GM23338 (cell line): ENCODE data around the gene DIRAS2. TPM values are rescaled to one million over a fixed set of nuclear protein-coding genes. Genes with fewer than 3 reads are reported as not detected.

Experiments used
- ATAC-seq: fragments of 200-7000 bp; cut with Tn5 transposase; 3 replicates; pipeline ENCODE4 v1.9.1; 2020
- DNase-seq: peaks from one replicate; pipeline ENCODE4 v3.0.0-alpha.2; 2015; ENCODE audit warnings: low spot score
- H2AFZ ChIP-seq: fragments of 200-600 bp; sonication (generic); 2 replicates; pipeline ENCODE4 v1.8.0; 2016; ENCODE audit warnings: antibody characterized with exemption, mild to moderate bottlenecking, moderate library complexity
- H3F3A ChIP-seq: fragments of 200-600 bp; sonication (generic); replicated peaks from 2 replicates; pipeline ENCODE4 v1.8.0; 2017; ENCODE audit warnings: antibody characterized with exemption, mixed run types, low read depth
- H3K27ac ChIP-seq: fragments of 200-600 bp; sonication (generic); 2 replicates; pipeline ENCODE4 v1.6.1; 2016; ENCODE audit warnings: low read depth
- H3K27me3 ChIP-seq: fragments of 200-600 bp; sonication (generic); 2 replicates; pipeline ENCODE4 v1.8.0; 2016; ENCODE audit warnings: mild to moderate bottlenecking, mixed run types, moderate library complexity; ENCODE audit not compliant: insufficient read depth
- H3K36me3 ChIP-seq: fragments of 200-600 bp; sonication (generic); 2 replicates; pipeline ENCODE4 v1.8.0; 2016; ENCODE audit warnings: mild to moderate bottlenecking; ENCODE audit not compliant: insufficient read depth
- H3K4me1 ChIP-seq: fragments of 200-600 bp; sonication (generic); 2 replicates; pipeline ENCODE4 v1.8.0; 2016; ENCODE audit warnings: mild to moderate bottlenecking, moderate library complexity; ENCODE audit not compliant: insufficient read depth
- H3K4me2 ChIP-seq: fragments of 200-600 bp; sonication (generic); 2 replicates; pipeline ENCODE4 v1.7.1; 2017; ENCODE audit warnings: mixed run types
- H3K4me3 ChIP-seq: fragments of 200-600 bp; sonication (generic); 2 replicates; pipeline ENCODE4 v1.6.1; 2016; ENCODE audit warnings: mixed run types
- H3K79me2 ChIP-seq: fragments of 200-600 bp; sonication (generic); replicated peaks from 2 replicates; pipeline ENCODE4 v1.8.0; 2017; ENCODE audit warnings: mild to moderate bottlenecking; ENCODE audit not compliant: insufficient read depth
- H3K9me2 ChIP-seq: fragments of 200-600 bp; sonication (generic); 2 replicates; pipeline ENCODE4 v1.8.0; 2017; ENCODE audit not compliant: insufficient read depth
- H4K20me1 ChIP-seq: fragments of 200-600 bp; sonication (generic); replicated peaks from 2 replicates; pipeline ENCODE4 v1.8.0; 2017; ENCODE audit warnings: mild to moderate bottlenecking; ENCODE audit not compliant: insufficient read depth
- H3K27ac Mint-ChIP-seq: 2 replicates; pipeline ENCODE4 v1.8.0; 2020; ENCODE audit warnings: inconsistent platforms, mild to moderate bottlenecking, moderate library complexity, mixed read lengths
- H3K27me3 Mint-ChIP-seq: 3 replicates; pipeline ENCODE4 v1.8.0; 2022; ENCODE audit warnings: low read depth, mild to moderate bottlenecking, moderate library complexity, mixed read lengths, inconsistent platforms; ENCODE audit not compliant: insufficient read depth, poor library complexity
- H3K36me3 Mint-ChIP-seq: 3 replicates; pipeline ENCODE4 v1.8.0; 2021; ENCODE audit warnings: low read depth, mild to moderate bottlenecking, inconsistent platforms, moderate library complexity, mixed read lengths
- H3K4me1 Mint-ChIP-seq: 3 replicates; pipeline ENCODE4 v1.8.0; 2020; ENCODE audit warnings: mild to moderate bottlenecking, inconsistent platforms, mixed read lengths
- H3K4me3 Mint-ChIP-seq: 3 replicates; pipeline ENCODE4 v1.8.0; 2021; ENCODE audit warnings: moderate library complexity, mild to moderate bottlenecking, inconsistent platforms, mixed read lengths
- H3K9me3 Mint-ChIP-seq: 3 replicates; pipeline ENCODE4 v1.8.0; 2020; ENCODE audit warnings: moderate library complexity, mild to moderate bottlenecking, inconsistent platforms, mixed read lengths
- CREB1 ChIP-seq: fragments of 250-450 bp; sonication (Bioruptor Pico); IDR thresholded peaks from 2 replicates; pipeline ENCODE4 v1.5.0; 2020; ENCODE audit warnings: low read depth, mild to moderate bottlenecking, moderate library complexity
- CTCF ChIP-seq, 2 experiments: fragments of 200-600 bp in 1 of 2; sonication (generic) in 1 of 2; conservative IDR thresholded peaks; 2 replicates each; pipeline versions ENCODE4 v1.5.1 to v1.6.1; 2016 to 2017; ENCODE audit warnings: antibody characterized with exemption in 2 of 2, low read depth in 2 of 2, mild to moderate bottlenecking in 2 of 2, moderate library complexity in 1 of 2
- EZH2 ChIP-seq: fragments of 200-600 bp; sonication (generic); IDR thresholded peaks from one replicate; pipeline ENCODE4 v1.8.0; 2017; ENCODE audit warnings: antibody characterized with exemption, mild to moderate bottlenecking, low read depth; ENCODE audit not compliant: unreplicated experiment
- JUNB ChIP-seq: IDR thresholded peaks from one replicate; pipeline ENCODE4 v1.6.1; 2016; ENCODE audit warnings: antibody characterized with exemption; ENCODE audit not compliant: unreplicated experiment
- STAT1 ChIP-seq: IDR thresholded peaks from one replicate; pipeline ENCODE4 v1.6.1; 2016; ENCODE audit warnings: antibody characterized with exemption; ENCODE audit not compliant: unreplicated experiment
- ZNF114 ChIP-seq: fragments of 250-450 bp; sonication (Bioruptor Pico); IDR thresholded peaks from 2 replicates; pipeline ENCODE4 v1.5.0; 2020; ENCODE audit warnings: mild to moderate bottlenecking, moderate library complexity
- ZNF462 ChIP-seq: fragments of 250-450 bp; sonication (Bioruptor Pico); IDR thresholded peaks from 2 replicates; pipeline ENCODE4 v1.5.0; 2020; ENCODE audit warnings: mild to moderate bottlenecking, moderate library complexity
- polyA plus RNA-seq: library from polyadenylated mRNA; unstranded; fragments of >200 nt; fragmentation: Nextera tagmentation; extraction: Ambion mirVana; gene quantifications from 2 replicates; pipeline ENCODE4 v1.2.1, GENCODE V29; 2016
- total RNA-seq: library from RNA; depleted of rRNA; stranded (reverse); fragments of >200 nt; shearing (Covaris generic); gene quantifications from 2 replicates; pipeline ENCODE4 v1.2.3, GENCODE V29; 2014

Gene DIRAS2
- total and polyA plus RNA-seq, 2 experiments from 2014 or later: 0.13 to 0.28 TPM

- TF ChIP-seq ZNF462 (CRISPR knock-in tag): no peak
- no peak for TF ChIP-seq ZNF114
- no peak for TF ChIP-seq EZH2
- no peak for TF ChIP-seq CREB1
Measured at GRCh38 chr9:90611121-90611520, 31.5 kb downstream of the DIRAS2 start (continued).

- H3K27ac ChIP-seq: no peak overlapping the region
- H3K79me2 ChIP-seq: no peaks in the 10 kb centered on the region
- H3K9me2 ChIP-seq: peaks cover 6% of the 10 kb centered on the region; the same call in 1 of the 2 replicates
- H3K4me1 ChIP-seq: no peaks in the 10 kb centered on the region
- no peaks in the 10 kb centered on the region for H4K20me1 ChIP-seq
- no peak overlapping the region for H3K4me2 ChIP-seq
- H3K27me3 Mint-ChIP-seq: peaks cover 4% of the 10 kb centered on the region
- no peak overlapping the region for H3K4me3 Mint-ChIP-seq
- DNase-seq (no peak), ATAC-seq (no peak)
- H3K36me3 ChIP-seq: no peaks in the 10 kb centered on the region
- H3K27me3 ChIP-seq: no peaks in the 10 kb centered on the region
- H3K4me1 Mint-ChIP-seq: no peaks in the 10 kb centered on the region; the same call in 2 of the 3 replicates
- peak overlapping the region; percentile 18; the same call in 1 of the 2 replicates for H2AFZ ChIP-seq
- H3F3A ChIP-seq: no peaks in the 10 kb centered on the region
- no peaks in the 10 kb centered on the region for H3K36me3 Mint-ChIP-seq
- H3K4me3 ChIP-seq: no peak overlapping the region
- H3K27ac Mint-ChIP-seq: no peak overlapping the region; the same call in 1 of the 2 replicates
- H3K9me3 Mint-ChIP-seq: no peaks in the 10 kb centered on the region
- TF ChIP-seq STAT1 (no peak), ZNF462 (CRISPR knock-in tag) (no peak), CTCF (conservative IDR thresholded peaks at IDR 0.05; ENCODE audit: low read depth in 2 of 2) (no peak), JUNB (no peak)
Measured at GRCh38 chr9:90607701-90608516, 34.7 kb downstream of the DIRAS2 start.
